SHP77 (cell line): ENCODE results near the gene TRPV2.

ENCODE experiments used
- DNase-seq, 2 experiments: peaks; one replicate each; lab custom pipeline; 2025; lab: John Stamatoyannopoulos, UW

The TRPV2 gene

GRCh38 chr17:16477255-16477654 lies 61.9 kb downstream of the TRPV2 start:
- no peak for DNase-seq

GRCh38 chr17:16477666-16478065 lies 62.3 kb downstream of the TRPV2 start:
- no peak for DNase-seq

DNA sequence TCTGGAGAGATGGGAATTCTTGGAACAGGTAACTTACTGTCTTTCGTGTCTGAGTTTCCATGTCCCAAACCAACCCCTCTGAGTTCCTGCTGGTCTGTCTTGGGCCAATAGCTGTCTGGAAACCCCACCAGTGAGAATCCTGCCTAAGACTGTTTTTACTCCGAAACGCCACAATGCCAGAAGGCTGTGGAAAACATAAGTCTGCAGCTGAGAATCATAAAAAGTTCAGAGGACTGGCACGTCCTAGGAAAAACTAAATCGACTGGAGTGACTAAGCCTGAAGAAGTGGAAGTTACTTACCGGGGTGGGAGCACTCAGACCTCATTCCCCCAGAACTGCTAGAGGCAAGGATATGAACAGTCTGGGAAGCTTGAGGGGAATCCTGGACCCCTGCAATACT lies 63.3 kb downstream of the TRPV2 start:
- DNase-seq: no peak

DNA sequence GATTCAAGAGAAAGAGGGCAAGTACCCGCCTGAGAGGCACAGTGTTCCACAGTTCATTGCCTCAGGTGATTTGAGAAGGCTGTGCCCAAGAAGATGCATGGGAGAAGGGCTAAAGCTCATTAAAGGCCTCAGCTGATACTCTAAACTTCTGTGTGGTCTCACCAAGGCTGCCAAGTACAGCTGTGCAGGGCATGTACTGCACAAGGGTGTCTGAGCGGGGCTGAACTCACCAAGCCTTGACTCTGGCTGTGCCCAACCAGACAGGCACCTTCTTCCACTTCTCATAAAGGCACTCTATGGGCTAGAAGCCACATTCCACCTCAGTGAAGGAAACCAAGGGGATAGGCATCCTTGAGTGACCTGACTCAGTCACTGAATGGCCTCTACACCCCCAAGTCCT lies 63.9 kb downstream of the TRPV2 start:
- DNase-seq: no peak

GRCh38 chr17:16480995-16481394 lies 65.6 kb downstream of the TRPV2 start:
- no peak for DNase-seq

GRCh38 chr17:16482253-16482652 lies 66.9 kb downstream of the TRPV2 start:
- no peak for DNase-seq

GRCh38 chr17:16483021-16483645 lies 67.8 kb downstream of the TRPV2 start:
- DNase-seq: no peak

DNA sequence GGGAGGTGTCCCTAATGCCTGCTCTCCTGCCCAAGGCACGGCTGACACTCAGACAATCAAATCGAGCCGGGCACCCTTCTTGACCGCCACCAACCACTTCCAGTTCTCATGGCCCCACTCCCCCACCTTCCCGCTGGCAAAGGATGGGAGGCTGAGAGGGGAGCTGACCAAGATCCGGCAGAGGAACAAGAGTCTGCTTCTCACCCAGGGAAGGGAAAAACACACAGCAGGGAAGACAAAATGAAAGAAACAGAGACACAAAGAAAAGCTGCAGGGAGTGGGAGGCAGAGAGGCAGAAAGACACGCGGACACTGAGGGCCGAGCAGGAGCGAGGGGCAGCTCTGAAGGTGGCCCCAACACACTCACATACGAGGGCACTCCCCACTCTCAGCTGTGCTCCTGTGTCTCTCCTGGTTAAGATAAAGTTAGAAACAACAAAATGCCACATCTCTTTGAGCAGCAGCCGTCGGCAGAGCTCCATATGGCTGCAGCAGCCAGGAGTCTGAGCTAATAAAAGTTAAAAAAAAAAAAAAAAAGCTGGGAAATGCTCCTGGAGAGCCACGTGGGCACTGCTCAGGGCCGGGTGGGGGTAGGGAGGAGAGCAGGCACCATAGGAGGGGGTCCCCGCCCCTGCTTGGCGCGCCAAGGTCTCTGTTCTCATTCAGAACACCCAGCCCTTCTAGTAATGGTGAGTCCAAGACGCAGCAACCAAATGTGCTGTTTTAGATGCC lies 69.2 kb downstream of the TRPV2 start:
- peak; percentile 79 to 83 for DNase-seq
